HG03139 (cell line): ENCODE measurements around the gene DMC1.
A peak's percentile ranks its signal among the peaks of the same experiment; 100 is the strongest.

ENCODE experiments used
- ATAC-seq: cut with Tn5 transposase; IDR thresholded peaks from one replicate; pipeline ENCODE4 v1.9.1; 2021; ENCODE audit not compliant: unreplicated experiment

DMC1 gene

DNA sequence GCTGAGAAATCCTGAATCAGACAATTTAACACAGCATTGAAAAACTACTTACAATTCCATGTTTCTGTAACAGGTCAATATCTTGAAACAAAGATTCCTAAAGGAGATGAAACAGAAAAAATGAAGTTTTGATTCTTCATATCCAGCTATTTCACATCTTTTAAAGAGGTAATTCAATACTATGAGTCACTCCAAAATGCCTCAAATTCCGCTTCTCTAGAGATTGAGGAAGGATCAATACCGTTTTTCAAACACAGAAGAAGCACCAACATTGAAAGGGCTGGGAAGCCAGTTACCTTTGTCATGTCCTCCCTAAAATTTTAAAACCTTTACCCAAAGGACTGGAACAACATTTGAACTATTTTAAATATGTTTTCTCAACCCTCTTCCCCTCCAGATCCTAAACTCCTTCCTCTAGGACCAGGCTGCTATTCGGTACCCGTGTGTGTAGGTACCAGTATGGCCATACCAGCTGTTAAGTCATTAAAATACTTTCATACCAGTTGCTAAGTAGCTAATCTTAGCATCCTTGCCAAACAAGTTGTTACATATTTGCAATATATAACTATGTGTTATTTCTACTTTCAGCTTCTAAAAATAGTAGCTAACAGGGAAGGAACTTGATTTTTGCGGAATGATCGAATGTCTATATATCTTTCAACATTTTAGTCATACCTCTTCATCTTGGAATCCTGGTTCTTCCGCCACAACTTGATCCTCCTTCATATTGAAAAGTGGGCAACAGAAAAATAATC is 2.3 kb downstream of the DMC1 start:
- ATAC-seq: no peak

DNA sequence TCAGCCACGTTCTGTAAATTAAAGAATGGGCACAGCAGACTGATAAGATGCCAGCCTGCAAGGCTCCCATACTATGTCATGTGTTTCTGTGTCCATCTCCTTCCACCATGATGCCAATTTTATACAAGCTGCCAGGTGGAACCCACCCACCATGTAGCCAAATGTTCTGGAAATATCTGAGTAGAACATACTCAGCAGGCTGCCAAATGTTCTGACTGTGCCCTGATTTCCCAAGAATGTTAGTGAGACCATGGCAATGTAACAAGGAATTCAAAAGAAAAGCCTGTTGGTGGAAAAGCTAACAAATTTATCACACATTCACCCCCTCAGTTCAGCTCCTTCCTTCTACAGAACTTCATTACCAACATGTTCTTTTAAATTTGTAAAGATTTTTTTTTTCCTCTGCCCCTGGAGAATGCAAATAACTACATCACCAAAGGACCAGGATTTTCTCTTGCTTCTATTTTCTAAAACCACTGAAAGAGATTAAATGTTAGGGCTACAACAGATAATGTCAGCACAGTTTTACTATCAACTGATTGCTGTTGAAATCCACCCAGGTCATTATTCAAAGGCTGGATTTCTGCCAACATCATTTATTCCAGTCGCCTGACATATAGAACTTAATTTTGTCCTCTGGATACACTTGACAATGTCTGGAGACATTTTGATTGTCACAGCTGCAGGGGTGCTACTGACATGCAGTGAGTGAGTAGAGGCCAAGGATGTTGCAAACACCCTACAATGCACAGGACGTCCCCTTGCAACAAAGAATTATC is 3.1 kb downstream of the DMC1 start:
- no peak for ATAC-seq

DNA sequence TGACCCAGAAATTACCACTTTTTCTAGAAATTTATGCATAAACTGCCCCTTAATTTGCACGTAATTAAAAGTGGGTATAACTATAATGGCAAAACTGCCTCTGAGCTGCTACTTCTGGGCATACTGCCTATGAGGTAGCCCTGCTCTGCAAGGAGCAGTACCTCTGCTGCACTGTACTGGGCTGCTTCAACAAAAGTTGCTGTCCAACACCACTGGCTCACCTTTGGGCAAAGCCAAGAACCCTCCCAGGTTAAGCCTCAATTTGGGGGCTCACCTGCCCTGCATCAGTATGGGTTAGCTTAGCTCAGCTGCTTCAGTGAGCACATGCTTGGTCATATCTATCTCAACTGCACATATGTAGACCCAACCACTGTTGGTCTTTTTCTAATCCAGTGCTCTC is 4.5 kb downstream of the DMC1 start:
- no peak for ATAC-seq

DNA sequence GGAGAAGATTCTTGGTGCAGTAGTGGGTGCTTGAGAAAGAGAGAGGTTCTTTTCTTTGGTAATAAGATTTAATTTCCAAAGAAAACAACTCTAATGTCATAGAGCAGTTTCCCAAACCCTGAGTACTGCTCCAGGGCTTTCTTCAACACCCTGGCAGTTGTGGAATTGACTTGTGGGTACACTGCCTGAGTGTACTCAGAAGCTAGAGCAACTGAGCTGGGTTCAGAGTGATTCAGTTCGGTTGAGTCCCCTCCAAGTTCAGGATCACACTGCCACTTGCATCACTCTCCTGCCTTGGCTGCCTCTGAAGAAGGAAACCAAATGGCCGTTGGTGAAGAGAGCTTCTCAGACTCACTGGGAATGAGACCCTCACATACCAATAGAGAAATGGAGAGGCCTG is 5.3 kb downstream of the DMC1 start:
- no peak for ATAC-seq

DNA sequence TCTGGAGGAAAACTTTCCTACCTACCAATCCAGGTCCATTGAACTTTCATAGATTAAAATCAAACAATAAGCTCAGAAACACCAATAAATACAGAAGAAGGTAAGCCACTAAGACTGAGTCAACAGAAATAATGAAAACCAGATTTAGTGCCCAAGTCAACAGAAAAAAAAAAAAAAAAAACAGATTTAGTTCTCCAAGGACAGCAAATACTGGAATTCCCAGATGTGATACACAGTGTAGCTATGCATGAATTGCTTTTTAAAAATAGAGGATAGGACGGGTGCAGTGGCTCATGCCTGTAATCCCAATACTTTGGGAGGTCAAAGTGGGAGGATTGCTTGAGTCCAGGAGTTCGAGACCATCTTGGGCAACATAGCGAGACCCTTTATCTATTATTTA is 15.7 kb downstream of the DMC1 start:
- ATAC-seq: no peak

DNA sequence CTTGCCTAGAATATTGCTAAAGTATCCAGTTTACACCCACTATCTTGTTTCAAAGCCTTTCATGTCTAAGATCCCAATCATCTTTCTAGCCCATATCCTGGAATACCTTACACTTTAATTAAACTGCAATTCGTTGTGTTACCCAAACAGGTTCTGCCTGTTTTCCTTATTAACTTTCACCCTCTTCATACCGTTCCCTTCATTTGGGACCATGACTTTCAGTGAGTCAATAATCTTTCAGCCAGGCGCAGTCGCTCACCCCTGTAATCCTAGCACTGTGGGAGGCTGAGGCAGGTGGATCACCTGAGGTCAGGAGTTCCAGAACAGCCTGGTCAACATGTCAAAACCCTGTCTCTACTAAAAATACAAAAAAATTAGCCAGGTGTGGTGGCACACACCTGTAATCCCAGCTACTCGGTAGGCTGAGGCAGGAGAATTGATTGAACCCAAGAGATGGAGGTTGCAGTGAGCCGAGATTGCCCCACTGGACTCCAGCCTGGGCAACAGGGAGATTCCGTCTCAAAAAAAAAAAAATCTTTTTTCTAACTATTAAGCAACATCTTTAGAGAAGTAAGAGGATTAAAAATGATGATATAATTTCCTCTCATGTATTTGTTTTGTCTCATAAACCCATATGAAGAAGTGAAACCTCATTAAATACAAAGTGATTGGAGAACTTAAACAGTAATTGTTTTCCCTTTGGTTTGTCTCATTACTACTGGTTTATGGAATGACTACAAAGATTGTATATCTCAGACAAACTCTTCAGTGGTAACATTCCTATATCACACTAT is 20.7 kb downstream of the DMC1 start:
- no peak for ATAC-seq

DNA sequence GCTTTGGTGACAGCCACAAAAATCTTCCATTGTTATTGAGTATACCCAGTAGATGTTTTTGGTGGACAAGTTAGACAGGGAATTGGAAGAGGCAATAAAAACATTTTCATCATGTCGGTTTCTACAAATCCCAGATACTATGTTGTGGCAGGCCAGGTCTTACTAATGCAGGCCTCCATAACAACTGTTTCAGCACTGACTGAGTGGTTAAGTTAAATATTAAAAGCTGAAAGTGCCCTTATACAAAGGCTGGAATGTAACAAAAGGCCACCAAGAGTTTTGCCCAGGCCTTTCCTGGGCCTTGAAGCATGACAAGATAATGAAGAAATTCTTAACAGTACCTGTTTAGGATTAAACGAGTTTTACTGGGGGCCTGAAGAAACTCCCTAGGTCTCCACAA is 29.3 kb downstream of the DMC1 start:
- ATAC-seq: no peak

DNA sequence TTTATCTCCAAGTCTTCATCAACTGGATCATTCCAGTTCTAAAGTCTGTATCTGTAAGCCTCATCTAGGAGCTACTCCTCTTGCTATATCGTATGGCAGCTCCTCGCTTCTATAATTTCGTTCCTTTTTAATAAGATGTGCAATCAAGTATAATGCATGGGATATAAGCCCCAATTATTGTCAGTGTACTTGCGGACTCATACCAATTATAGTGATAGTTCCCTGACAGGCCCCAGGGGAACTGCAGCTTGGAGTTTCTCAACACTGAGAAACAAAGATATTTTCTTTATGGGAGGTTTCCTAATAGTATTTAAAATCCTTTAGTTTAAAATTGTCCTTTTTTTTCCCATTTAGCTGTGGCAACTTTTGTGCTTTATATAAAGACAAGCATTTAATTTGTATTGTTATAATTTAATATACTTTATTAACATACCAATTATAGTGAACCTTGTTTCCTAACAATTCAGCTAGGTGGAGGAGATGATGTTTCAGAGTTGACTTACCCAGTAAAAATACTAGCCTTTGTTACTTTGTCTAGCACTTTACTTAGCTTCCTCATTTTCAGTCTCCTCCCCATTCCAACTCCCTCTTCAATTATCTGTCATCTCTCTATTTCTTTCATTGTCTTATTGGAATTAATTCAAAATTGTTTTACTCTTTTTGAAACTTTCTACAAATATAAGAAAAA is 38.6 kb downstream of the DMC1 start:
- ATAC-seq: no peak

DNA sequence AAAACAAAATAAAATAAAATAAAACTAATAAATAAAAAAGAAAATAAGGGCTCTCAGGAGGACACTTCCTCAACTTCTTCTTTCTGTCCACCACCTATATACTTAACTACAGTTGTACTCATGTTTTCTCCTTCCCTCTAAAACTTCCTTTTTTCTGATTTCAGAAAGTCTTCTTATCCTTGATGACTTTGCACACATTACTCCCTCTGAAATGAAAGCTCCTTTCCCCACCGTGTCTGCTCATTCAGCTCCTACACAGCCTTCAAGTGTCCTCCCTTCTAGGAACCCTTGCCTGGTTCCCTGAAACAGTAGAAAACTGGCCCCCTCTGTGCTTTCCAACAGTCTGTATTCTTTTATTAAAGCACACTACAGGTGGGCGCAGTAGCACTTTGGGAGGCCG is 45.6 kb downstream of the DMC1 start:
- ATAC-seq: no peak

DNA sequence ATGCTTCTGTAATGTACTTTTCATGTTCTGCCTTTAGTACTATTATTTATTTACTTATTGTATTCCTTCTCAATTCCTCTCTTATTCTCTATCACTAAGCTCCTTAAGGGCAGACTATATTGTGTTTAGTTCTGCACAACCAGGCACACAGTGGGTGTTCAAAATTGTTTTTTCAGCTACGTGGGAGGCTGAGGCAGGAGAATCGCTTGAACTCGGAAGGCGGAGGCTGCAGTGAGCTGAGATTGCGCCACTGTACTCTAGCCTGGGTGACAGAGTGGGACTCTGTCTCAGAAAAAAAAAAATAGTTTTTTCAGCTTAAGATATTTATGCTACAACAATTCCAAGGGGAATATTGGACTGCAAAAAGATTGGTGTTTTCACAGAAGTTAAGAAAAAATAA is 46.5 kb downstream of the DMC1 start:
- ATAC-seq: no peak

DNA sequence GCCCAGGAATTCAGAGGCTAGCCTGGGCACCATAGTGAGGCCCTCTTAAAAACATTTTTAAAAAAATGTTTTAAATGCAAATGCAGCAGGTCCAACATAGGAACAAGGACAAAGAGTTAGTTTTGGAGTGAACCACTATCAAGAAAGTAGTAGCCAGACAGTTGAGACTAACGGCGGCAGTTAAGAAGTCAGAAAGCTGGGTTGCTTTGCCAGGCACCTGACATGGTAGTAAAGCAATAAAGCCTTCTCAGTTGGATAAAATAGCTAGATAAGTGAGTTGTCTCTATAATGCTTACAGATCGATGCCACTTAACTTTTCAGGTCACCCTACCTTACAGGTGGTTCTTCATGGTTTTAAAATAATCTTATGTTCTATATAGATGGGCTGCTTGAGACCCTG is 47.0 kb downstream of the DMC1 start:
- ATAC-seq: no peak

DNA sequence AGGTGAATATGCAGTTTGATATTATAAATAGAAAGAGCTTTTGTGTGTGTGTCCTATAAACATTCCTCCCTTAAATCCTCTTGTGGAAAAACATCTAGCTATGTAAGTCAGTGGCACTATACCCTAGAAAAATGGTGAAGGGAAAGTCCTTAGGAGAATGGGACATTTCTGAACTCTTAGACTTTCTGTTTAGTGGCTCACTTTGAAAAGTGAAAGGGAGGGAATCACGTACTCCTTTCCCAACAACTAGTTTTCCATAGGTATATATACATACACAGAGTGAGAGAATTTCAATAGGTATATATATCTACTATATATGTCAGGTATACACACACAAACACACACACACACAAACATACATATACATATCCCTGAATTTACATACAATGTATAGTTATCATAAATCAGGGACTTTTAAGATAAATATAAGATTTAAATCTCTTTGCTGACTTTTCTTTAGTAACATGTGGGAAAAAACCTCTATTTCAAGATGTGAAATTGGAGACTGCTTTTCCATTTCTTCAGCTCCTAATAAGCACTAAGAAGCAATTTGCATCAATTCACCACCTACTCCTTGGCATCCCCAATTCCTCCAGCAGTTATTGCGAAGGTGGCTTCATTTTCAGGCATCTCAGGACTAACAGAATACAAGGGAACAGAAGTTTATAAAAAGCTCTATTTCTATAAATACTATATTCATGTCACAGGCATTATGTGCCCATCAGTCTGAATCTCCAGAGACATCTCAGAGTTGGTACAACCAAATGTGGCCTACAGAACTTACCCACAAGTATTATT is 50.3 kb downstream of the DMC1 start:
- ATAC-seq: no peak

DNA sequence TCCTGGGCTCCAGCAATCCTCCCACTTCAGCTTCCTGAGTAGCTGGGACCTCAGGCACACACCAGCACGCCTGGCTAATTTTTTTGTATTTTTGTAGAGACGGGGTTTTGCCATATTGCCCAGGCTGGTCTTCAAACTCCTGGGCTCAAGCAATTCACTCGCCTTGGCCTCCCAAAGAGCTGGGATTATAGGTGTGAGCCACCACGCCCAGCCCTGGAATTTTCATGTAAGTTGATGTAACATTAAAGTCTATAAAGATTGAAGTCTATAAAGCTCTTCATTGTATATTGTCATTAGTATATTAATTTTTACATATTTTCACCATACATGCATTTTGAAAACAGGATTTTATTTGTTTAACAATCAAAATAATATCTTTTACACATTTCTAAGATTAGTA is 51.4 kb downstream of the DMC1 start:
- no peak for ATAC-seq

DNA sequence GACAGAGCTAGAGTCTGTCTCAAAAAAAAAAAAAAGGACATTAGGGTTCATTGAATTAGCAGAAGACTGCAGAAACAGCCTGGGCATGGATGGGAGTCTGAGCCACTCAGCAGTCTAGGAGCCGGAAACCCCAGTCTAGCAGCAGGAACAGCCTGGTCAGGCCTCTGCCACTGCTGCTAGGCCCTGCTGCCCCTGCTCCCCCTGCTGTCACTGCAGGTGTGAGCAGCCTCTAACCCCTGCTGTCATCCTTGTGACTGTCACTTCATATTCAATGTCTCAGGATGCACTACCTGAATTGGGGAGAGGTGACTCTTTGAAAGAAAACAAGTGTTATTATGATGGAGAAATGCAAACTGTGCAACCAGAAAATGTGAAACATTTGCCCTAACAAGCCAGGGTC is 56.9 kb downstream of the DMC1 start:
- ATAC-seq: no peak

DNA sequence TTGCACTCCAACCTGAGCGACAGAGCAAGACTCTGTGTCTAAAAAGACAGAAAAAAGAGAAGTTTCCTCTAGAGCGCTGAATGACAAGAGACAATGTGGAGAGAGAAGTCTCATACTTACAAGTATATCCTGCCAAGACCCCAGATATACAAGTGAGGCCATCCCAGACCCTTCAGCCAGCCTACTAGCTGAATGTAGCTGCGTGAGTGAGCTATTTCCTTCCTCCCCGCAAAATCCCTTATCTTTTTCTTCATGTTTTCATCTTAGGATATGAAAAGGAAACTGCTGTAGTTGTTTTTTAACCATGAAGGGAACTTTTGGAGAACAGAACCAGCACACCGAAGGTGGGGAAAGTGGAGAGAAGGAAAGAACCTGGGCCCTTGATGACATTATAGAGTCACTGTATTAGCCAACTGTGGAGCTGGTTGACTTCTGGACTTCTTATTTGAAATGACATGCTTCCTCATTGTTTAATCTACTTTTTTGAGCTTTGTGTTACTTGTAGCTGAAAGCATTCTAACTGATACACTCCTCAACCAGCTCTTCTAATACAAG is 59.5 kb downstream of the DMC1 start:
- ATAC-seq: no peak

DNA sequence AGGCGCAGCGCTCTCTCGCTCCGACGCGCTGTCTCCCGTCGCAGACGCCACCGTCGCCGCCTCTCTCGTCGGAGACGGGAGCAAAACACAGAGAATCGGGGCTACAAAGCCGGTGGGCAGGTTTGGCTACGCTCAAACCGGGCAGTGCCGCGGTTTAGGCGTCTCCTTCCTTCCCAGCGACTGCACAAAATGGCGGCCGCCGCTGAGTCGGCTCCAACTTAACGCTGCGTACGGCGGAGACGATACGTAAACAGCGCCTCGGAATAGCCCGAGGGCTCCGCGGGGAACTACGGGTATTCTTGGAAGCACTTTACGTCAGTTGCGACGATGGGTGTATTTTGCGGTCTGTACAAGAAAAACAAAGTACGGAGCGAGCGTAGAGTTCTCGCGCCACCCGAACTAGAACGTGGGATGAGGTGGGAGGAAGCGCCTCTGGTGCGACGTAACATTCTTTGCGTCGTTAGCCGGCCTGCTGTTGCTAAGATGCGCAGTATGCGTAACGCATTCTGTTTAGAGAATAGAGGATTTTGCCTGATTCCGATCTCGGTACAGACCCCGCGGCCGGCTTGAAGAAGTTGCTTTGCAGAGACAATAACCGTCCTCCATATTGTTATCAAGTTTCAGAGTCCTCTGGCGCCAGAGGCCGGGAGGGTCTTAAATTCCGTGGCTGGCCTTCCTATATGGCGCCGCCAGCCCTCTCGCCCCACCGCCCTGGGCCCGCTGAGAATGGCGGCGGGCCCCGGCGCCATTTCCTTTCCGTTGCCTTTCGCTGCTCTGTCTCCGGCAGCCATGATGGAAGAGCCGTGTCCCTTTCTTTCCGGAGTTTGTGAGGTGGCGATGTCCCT is 63.6 kb downstream of the DMC1 start, which contains the start of gene DDX17:
Gene DDX17 (minus strand): TSS at position 194 of the 845 bp plus-strand sequence.
- peak; percentile 76 for ATAC-seq

DNA sequence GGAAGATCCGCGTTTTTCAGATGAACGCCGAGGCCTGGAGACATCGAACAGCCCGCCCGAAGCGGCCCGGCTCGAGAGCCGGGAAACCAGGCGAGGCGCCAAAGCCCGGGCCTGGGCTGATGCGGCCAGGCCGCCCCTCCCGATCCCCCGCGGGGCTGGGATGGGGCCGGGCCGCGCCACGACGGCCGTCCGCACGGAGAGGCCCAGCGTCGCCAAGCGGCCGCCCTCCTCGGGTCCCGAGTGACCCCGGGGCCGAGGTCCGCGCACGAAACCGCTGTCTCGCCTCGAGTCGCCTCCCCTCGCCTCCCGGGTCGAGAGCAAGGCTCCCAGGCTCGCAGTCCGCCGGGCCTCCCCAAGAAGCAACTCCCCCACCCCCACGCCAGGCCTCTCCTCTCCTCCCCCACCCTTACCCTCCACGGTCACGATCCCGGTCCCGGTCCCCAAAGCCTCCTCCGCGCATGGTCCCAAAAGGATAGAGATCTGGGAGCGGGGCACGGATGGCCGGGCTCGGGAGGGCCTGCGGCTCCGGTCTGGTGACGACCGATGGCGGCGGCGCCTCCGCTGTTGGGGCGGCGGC is 64.4 kb downstream of the DMC1 start:
- peak; percentile 20 for ATAC-seq

DNA sequence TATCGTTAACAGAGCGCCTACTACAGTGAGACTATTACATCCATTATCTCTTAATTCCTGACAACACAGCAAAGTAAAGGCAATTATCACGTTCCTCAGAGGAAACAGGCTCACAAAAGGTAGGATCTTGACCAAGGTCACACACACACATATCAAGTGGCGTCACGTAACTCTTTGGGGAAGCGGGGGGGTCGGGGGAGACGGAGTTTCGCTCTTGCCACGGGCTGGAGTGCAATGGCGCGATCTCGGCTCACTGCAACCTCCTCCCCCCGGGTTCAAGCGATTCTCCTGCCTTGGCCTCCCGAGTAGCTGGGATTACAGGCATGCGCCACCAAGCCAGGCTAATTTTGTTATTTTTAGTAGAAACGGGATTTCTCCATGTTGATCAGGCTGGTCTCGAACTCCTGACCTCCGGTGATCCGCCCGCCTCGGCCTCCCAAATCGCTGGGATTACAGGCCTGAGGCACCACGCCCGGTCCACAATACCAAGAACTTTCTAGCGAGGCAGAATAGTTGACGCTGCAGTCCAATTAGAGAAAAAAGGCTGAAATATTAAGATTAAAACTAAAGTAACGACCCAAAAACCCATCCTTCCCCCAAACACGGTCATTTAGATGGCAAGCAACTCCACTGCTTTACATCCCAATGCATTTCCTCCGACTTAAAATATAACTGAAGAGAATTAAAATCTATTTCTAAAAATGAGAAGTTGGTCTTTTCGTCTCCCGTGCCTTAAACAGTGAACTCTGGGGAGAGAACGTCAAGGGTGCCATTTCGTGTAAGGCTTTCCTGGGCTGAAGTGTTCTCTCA is 65.0 kb downstream of the DMC1 start:
- ATAC-seq: no peak
